PC-9 (cell line): ENCODE data around the gene CASKIN1. TPM values are rescaled to one million over a fixed set of nuclear protein-coding genes. Genes with fewer than 3 reads are reported as not detected.

ENCODE experiments used
- BruUV-seq: library from RNA; stranded (reverse); fragments of 400-500 nt; replicated peaks from 2 replicates; lab custom pipeline; 2021; lab: Mats Ljungman, UMichigan
- CTCF ChIA-PET: fragments of 300-600 bp; sonication (Branson Sonifier 250); formaldehyde crosslinking; loops from one replicate; lab custom pipeline; 2022; ENCODE audit warnings: antibody characterized with exemption; lab: Charles Lee
- POLR2A ChIA-PET: fragments of 300-600 bp; sonication (Branson Sonifier 250); formaldehyde crosslinking; loops from one replicate; lab custom pipeline; 2022; ENCODE audit warnings: antibody characterized with exemption; ENCODE audit not compliant: unreplicated experiment; lab: Charles Lee
- DNase-seq, 2 experiments: peaks; one replicate each; pipeline versions ENCODE4 v3.0.0 to v3.0.0-alpha.2; 2015 to 2022; ENCODE audit warnings: mixed read lengths in 1 of 2
- H2AFZ ChIP-seq: fragments of 200-600 bp; sonication (generic); 2 replicates; pipeline ENCODE4 v1.8.1; 2017; ENCODE audit warnings: antibody characterized with exemption
- H3F3A ChIP-seq: fragments of 200-600 bp; sonication (generic); 2 replicates; pipeline ENCODE4 v1.8.1; 2017; ENCODE audit warnings: antibody characterized with exemption, mild to moderate bottlenecking, low read depth; ENCODE audit not compliant: insufficient read depth
- H3K27ac ChIP-seq: fragments of 200-600 bp; sonication (generic); 2 replicates; pipeline ENCODE4 v1.6.1; 2016; ENCODE audit warnings: mixed run types
- H3K27me3 ChIP-seq: fragments of 200-600 bp; sonication (generic); 2 replicates; pipeline ENCODE4 v1.6.1; 2016; ENCODE audit warnings: low read depth, mixed run types; ENCODE audit not compliant: insufficient read depth
- H3K36me3 ChIP-seq: fragments of 200-600 bp; sonication (generic); 2 replicates; pipeline ENCODE4 v1.6.1; 2016; ENCODE audit warnings: low read depth, mixed run types
- H3K4me1 ChIP-seq: fragments of 200-600 bp; sonication (generic); replicated peaks from 2 replicates; pipeline ENCODE4 v1.6.1; 2016; ENCODE audit warnings: mixed run types; ENCODE audit not compliant: insufficient read depth
- H3K4me2 ChIP-seq: fragments of 200-600 bp; sonication (generic); 2 replicates; pipeline ENCODE4 v1.6.1; 2017; ENCODE audit warnings: mixed run types
- H3K4me3 ChIP-seq: fragments of 200-600 bp; sonication (generic); 2 replicates; pipeline ENCODE4 v1.6.1; 2016; ENCODE audit warnings: mixed run types
- H3K79me2 ChIP-seq: fragments of 200-600 bp; sonication (generic); 2 replicates; pipeline ENCODE4 v1.6.1; 2017; ENCODE audit warnings: low read depth, mixed run types
- H3K9me2 ChIP-seq: fragments of 200-600 bp; sonication (generic); 2 replicates; pipeline ENCODE4 v1.8.1; 2017; ENCODE audit warnings: mild to moderate bottlenecking; ENCODE audit not compliant: insufficient read depth
- H3K9me3 ChIP-seq: fragments of 200-600 bp; sonication (generic); 2 replicates; pipeline ENCODE4 v1.8.1; 2016; ENCODE audit warnings: low read depth; ENCODE audit not compliant: insufficient read depth
- H4K20me1 ChIP-seq: fragments of 200-600 bp; sonication (generic); 2 replicates; pipeline ENCODE4 v1.8.1; 2017; ENCODE audit not compliant: insufficient read depth
- CTCF ChIP-seq: fragments of 200-600 bp; sonication (generic); conservative IDR thresholded peaks from 2 replicates; pipeline ENCODE4 v1.6.1; 2017; ENCODE audit warnings: mixed run types, antibody characterized with exemption, mild to moderate bottlenecking, moderate library complexity
- EZH2 ChIP-seq: fragments of 200-600 bp; sonication (generic); IDR thresholded peaks from 2 replicates; pipeline ENCODE4 v1.8.0; 2017; ENCODE audit warnings: antibody characterized with exemption, low read depth
- intact Hi-C: fragments of 100-400 bp; cut with micrococcal nuclease; formaldehyde crosslinking; loops from one replicate; pipeline ENCODE4 v1.10.0; 2022; ENCODE audit not compliant: unreplicated experiment
- total RNA-seq: library from RNA; stranded (reverse); gene quantifications from 2 replicates; pipeline ENCODE4 v1.2.3, GENCODE V29; 2021

CASKIN1 gene
- total RNA-seq, 1 experiment from 2014 or later = 2.1 TPM

- Histone ChIP-seq H3K4me1 (peaks cover 34% of the 10 kb centered on the region), H3K27me3 (no peaks in the 10 kb centered on the region), H3K9me2 (no peaks in the 10 kb centered on the region), H3K27ac (no peak overlapping the region), H3K79me2 (peaks cover 34% of the 10 kb centered on the region), H3K4me3 (no peak overlapping the region), H3K9me3 (no peaks in the 10 kb centered on the region), H3K36me3 (0 out of 2 replicates have a peak, but pooled peaks cover 6% of the 10 kb centered on the region), H3K4me2 (no peak overlapping the region), H3F3A (peaks cover 36% of the 10 kb centered on the region; the same call in 1 of the 2 replicates), H4K20me1 (peaks cover 19% of the 10 kb centered on the region; the same call in 1 of the 2 replicates), H2AFZ (no peak overlapping the region)
- DNase-seq = no peak
- no TSS peak for BruUV-seq
- intact Hi-C loops = loop anchor here (5.0 kb wide), 1 partner anchor 43 kb away; the partner anchor contains the start of gene ECI1
- TF ChIP-seq EZH2 (no peak), CTCF (no peak)
- CTCF ChIA-PET = interaction anchor here (0.6 kb wide), 1 partner anchor 265 kb away, joined by 3 read pairs; no protein-coding TSS in a partner anchor
- POLR2A ChIA-PET = interaction anchor here (0.6 kb wide), 1 partner anchor 1691 kb away, joined by 4 read pairs; no protein-coding TSS in a partner anchor
Observed at GRCh38 chr16:2209258-2210008, 13.0 kb upstream of the CASKIN1 start.

DNA sequence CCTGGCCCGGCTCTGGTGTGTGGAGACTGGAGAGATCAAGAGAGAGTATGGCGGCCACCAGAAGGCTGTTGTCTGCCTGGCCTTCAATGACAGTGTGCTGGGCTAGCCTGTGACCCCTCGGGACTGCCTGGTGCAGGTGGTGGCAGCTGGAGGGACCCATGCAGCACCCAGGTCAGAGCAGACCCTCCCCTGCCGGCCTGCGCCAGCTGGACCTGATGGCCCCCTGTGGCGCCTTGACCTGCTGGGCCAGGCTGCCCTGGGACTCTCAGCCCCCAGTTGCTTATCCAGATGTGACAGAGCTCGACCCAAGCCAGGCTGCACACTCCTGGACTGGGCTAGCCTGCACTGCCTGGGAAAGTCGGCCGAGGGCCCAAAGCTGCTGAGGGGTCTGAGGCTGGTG is 12.4 kb upstream of the CASKIN1 start:
- Histone ChIP-seq H3K79me2 (peaks cover 33% of the 10 kb centered on the region), H4K20me1 (peaks cover 19% of the 10 kb centered on the region; the same call in 1 of the 2 replicates), H3K4me2 (no peak overlapping the region), H3K27ac (no peak overlapping the region), H3K4me3 (no peak overlapping the region), H3K9me3 (no peaks in the 10 kb centered on the region), H3K4me1 (peaks cover 36% of the 10 kb centered on the region), H3F3A (peaks cover 36% of the 10 kb centered on the region; the same call in 1 of the 2 replicates), H3K9me2 (no peaks in the 10 kb centered on the region), H3K27me3 (no peaks in the 10 kb centered on the region), H3K36me3 (0 out of 2 replicates have a peak, but pooled peaks cover 6% of the 10 kb centered on the region), H2AFZ (no peak overlapping the region)
- ChIA-PET POLR2A (interaction anchor here (0.6 kb wide), 1 partner anchor 1691 kb away, joined by 4 read pairs; no protein-coding TSS in a partner anchor), CTCF (interaction anchor here (0.6 kb wide), 1 partner anchor 265 kb away, joined by 3 read pairs; no protein-coding TSS in a partner anchor)
- no TSS peak for BruUV-seq
- intact Hi-C loops = no loop called here
- no peak for DNase-seq
- no peak for TF ChIP-seq EZH2
- no peak for TF ChIP-seq CTCF

DNA sequence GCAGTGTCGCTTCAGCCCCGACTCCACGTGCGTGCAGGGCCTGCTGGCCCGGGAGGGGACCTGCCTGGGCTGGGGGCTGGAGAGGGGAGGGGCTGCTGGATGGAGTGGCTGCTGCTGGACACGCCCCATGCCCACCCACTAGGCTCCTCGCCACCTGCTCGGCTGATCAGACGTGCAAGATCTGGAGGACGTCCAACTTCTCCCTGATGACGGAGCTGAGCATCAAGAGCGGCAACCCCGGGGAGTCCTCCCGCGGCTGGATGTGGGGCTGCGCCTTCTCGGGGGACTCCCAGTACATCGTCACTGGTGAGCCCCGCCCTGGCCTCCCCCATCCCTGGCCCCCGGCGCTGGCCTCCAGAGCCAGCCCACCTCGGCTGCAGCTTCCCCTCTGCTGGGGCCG is 11.9 kb upstream of the CASKIN1 start:
- intact Hi-C loops = no loop called here
- Histone ChIP-seq H3K4me3 (no peak overlapping the region), H3K4me2 (no peak overlapping the region), H3K9me2 (no peaks in the 10 kb centered on the region), H3K9me3 (no peaks in the 10 kb centered on the region), H3K27me3 (no peaks in the 10 kb centered on the region), H2AFZ (no peak overlapping the region), H3K79me2 (peaks cover 29% of the 10 kb centered on the region), H3K4me1 (peaks cover 32% of the 10 kb centered on the region), H3K27ac (no peak overlapping the region), H4K20me1 (peaks cover 17% of the 10 kb centered on the region; the same call in 1 of the 2 replicates), H3K36me3 (0 out of 2 replicates have a peak, but pooled peaks cover 6% of the 10 kb centered on the region), H3F3A (peaks cover 32% of the 10 kb centered on the region; the same call in 1 of the 2 replicates)
- POLR2A ChIA-PET = no interaction called here
- CTCF ChIA-PET = no interaction called here
- DNase-seq = no peak
- no peak for TF ChIP-seq EZH2
- TF ChIP-seq CTCF = no peak
- BruUV-seq = no TSS peak
